ENCODE measurements around the gene QPCTL.

QPCTL gene

DNA sequence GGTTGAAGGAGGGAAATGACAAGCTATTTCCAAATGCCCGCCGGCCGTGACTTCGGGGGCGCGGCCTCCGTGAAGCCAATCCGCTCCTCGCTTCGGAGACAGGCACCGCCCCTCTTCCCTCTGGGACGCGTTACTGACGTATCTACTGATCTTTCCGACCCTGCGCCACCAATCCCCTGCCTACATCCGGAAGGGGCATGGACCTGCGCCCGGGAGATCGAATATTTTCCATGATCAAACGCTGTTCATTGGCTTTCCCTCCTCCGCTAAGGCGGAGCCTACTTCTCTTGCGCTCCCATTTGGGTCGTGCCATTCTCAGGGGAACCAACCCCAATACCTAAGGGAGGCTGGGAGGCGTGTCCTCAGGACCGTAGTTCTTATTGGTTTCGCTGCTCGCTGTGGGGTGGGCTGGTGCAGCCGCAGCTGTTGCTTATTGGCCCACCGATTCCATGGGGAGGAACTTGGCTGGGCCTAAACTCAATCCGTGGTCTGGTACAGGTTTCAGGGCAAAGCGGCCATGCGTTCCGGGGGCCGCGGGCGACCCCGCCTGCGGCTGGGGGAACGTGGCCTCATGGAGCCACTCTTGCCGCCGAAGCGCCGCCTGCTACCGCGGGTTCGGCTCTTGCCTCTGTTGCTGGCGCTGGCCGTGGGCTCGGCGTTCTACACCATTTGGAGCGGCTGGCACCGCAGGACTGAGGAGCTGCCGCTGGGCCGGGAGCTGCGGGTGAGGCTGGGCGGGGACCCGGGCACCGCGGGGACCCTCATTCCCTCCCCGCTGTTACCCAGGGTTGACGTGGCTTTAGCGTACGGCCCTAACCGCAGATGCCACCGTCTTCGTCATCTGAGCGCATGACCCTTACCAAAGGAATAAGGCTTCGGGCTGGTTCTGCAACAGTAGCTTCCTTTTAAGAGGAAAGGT, at the start of gene QPCTL:
Gene QPCTL (plus strand): TSS at position 480 of the 919 bp plus-strand sequence. CDS start 38 bp downstream, at position 518.
- Histone ChIP-seq H3K36me3 (peaks cover 14% of the 10 kb centered on the region), H3K4me1 (ENCODE audit: control insufficient read depth in 1 of 2, insufficient read depth in 1 of 2, low read depth in 1 of 2, low read length in 1 of 2) (peaks cover 21 to 22% of the 10 kb centered on the region in 2 experiments), H3K27me3 (no peaks in the 10 kb centered on the region), H3K27ac (peak within 1 kb of the TSS; percentile 94), H3K4me3 (ENCODE audit: low read depth in 1 of 2, low read length in 1 of 2) (peak within 1 kb of the TSS; percentile 84 to 97), H3K9me3 (no peaks in the 10 kb centered on the region)
- TF ChIP-seq, protein P1, sequence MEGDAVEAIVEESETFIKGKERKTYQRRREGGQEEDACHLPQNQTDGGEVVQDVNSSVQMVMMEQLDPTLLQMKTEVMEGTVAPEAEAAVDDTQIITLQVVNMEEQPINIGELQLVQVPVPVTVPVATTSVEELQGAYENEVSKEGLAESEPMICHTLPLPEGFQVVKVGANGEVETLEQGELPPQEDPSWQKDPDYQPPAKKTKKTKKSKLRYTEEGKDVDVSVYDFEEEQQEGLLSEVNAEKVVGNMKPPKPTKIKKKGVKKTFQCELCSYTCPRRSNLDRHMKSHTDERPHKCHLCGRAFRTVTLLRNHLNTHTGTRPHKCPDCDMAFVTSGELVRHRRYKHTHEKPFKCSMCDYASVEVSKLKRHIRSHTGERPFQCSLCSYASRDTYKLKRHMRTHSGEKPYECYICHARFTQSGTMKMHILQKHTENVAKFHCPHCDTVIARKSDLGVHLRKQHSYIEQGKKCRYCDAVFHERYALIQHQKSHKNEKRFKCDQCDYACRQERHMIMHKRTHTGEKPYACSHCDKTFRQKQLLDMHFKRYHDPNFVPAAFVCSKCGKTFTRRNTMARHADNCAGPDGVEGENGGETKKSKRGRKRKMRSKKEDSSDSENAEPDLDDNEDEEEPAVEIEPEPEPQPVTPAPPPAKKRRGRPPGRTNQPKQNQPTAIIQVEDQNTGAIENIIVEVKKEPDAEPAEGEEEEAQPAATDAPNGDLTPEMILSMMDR (IDR thresholded peaks at IDR 0.05) = peak; percentile 32

DNA sequence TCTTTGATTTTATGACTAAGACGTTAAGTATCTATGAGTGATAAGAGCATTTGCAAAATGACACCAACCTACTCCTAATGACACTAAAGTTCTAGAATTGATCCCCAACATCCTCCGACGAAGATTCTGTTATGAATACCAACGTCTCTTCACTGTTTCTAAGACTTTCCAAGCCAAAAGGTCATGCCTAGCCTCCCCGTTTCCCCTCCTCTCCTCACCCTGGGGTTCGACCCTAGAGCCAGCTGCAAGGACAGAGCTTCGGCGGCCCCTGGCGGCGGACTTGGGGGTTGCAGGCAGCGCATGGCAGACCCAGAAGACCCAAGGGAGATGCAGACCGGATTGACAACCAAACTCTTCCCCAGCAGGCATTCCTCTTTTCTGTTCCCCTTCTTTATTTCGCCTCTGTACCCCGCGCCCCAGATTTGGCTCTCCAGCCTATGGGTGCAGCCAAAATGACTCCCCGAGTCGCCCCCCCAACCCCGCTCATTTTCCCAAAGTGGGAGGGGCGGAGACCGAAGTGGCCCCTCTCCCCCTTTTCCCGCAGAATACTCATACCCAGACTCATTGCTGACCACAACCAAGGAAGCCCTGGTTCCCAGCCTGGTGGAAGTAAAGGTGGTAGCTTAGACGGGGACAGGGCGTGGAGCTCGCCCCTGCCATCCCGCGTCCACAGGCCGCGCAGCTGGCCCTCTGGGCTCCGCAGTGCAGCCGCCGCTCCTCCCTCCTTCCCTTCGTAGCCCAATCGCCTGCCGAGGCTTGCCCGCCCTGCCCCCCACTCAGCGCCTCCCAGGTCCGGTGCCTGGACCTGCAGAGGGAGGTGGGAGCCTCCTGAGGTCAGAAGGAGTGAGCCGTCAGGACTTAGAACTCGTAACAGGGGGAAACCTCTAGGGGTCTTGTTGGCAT, 49.2 kb upstream of the QPCTL start:
- peaks cover 49% of the 10 kb centered on the region for H3K27me3 ChIP-seq
- no peaks in the 10 kb centered on the region for H3K36me3 ChIP-seq
- peaks cover 50 to 56% of the 10 kb centered on the region in 2 experiments for H3K4me1 ChIP-seq (ENCODE audit: control insufficient read depth in 1 of 2, insufficient read depth in 1 of 2, low read depth in 1 of 2, low read length in 1 of 2)
- H3K4me3 ChIP-seq (ENCODE audit: low read depth in 1 of 2, low read length in 1 of 2) = peak overlapping the region in 1 of 2 experiments; percentile 59
- TF ChIP-seq, protein P1 (IDR thresholded peaks at IDR 0.05) = peak; percentile 96
- no peaks in the 10 kb centered on the region for H3K9me3 ChIP-seq
- H3K27ac ChIP-seq = no peak overlapping the region

DNA sequence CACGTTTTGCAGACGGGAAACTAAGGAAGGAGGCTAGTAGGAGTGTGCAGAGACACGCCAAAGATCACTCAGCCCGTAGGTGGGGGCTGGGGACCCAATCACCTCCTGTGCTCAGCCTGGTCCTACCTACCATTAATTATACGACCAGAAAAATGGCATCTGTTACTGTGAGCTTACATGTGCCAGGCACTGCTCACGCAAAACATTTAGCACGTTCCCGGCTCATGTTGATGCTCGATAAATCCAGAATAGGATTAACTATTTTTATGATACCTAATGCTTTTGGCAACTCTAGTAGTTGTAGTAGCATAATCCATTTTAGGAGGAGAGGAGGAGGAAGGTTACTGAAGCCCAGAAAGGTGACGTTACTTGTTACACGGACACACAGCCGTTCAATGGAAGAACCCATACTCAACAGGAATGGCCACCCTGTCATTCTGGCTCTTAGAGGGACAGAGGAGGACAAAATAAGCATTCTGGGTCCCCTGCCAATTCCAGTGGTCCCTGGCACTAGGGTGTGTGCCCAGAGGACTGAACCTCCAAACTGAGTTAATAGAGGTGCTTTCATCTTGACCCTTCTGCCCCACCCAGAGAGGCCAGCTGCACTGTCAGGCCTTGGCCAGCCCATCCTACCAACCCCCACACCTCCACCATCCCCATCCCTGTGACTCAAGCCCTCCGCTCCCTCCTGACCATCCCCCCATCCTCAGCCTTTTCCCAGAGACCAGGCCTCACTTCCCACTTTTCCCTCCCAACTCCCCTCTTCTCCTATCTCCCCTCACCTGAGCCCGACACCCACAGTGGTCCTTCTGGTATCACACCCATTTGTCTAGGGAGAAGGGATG, 48.3 kb upstream of the QPCTL start:
- peaks cover 42 to 47% of the 10 kb centered on the region in 2 experiments for H3K4me1 ChIP-seq (ENCODE audit: control insufficient read depth in 1 of 2, insufficient read depth in 1 of 2, low read depth in 1 of 2, low read length in 1 of 2)
- TF ChIP-seq, protein P1 (IDR thresholded peaks at IDR 0.05) = no peak
- H3K36me3 ChIP-seq = no peaks in the 10 kb centered on the region
- H3K27ac ChIP-seq = no peak overlapping the region
- peaks cover 49% of the 10 kb centered on the region for H3K27me3 ChIP-seq
- no peaks in the 10 kb centered on the region for H3K9me3 ChIP-seq
- no peak overlapping the region for H3K4me3 ChIP-seq (ENCODE audit: low read depth in 1 of 2, low read length in 1 of 2)

DNA sequence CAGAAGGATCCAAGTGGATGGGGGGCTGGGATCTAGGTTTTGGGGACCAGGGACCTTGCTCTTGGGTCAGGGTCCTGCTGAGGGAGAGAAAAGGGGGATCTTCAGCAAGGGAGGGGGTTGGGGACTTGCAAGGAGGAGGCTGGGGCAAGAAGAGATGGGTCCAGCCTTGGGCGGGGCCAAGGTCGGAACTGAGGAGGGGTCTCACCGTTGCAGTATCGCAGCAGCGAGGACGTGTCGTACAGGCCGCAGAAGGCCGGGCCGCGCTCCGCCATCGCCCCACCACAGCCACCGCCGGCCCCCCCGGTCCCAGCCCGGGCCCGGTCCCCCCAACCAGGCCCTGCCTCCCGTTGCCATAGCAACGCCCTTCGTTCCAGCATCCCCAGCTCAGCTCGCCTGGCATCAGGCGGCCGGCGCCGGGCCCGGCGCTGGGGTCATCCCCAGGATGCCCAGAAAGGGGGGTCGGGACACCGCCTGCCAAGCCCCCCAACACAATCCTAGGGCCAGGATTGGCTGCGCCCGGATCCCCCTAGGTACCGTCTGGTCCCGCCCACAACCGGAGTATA, 47.3 kb upstream of the QPCTL start:
- peaks cover 34 to 38% of the 10 kb centered on the region in 2 experiments for H3K4me1 ChIP-seq (ENCODE audit: control insufficient read depth in 1 of 2, insufficient read depth in 1 of 2, low read depth in 1 of 2, low read length in 1 of 2)
- H3K27me3 ChIP-seq = peaks cover 54% of the 10 kb centered on the region
- H3K36me3 ChIP-seq = no peaks in the 10 kb centered on the region
- no peaks in the 10 kb centered on the region for H3K9me3 ChIP-seq
- no peak overlapping the region for H3K27ac ChIP-seq
- TF ChIP-seq, protein P1 (IDR thresholded peaks at IDR 0.05) = no peak
- no peak overlapping the region for H3K4me3 ChIP-seq (ENCODE audit: low read depth in 1 of 2, low read length in 1 of 2)

All from neutrophil (primary cell).